OCI-M2 (cell line): ENCODE measurements around the gene TLCD5.

Experiments
- DNase-seq: peaks from one replicate; lab custom pipeline; 2025; ENCODE audit not compliant: unreplicated experiment; lab: John Stamatoyannopoulos, UW

The TLCD5 gene

DNA sequence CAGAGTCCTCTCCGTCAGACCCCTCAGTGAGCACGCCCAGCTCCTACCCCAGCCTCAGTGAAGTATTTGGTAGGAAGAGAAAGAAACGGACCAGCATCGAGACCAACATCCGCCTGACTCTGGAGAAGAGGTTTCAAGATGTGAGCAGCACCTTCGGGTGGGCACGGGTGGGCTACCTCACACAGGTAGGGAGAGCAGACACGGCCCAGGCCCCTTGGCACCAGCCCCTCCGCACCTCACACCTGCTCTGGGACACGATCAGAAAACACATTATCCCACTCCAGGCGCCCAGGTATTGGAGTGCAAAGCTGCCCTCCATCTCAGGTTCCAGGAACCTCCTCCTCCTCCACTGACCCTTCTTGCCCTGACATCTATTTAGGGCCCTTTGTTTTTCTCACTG, 17.6 kb upstream of the TLCD5 start:
- DNase-seq = no peak

- no peak for DNase-seq
Measured at GRCh38 chr11:120308081-120308480, 17.0 kb upstream of the TLCD5 start.

DNA sequence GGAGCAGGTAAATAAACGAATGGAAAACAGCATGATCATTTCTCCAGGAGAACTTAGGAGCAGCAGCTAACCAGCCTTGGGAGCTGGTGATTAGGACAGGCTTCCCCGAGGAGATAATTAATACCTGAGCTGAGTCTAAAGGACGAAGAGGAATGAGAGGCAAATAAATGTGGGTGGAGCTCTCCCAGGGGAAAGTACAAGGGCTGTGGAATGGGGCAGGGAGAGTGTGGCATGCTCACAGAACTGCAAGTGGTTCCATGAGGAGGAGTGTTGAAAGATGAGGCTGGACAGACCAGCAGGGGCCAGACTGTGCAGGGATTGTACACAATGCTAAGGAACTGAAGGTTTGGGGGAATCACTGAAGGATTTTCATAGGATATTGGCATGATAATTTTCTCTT, 14.2 kb upstream of the TLCD5 start:
- no peak for DNase-seq

- no peak for DNase-seq
Measured at GRCh38 chr11:120314861-120315260, 10.2 kb upstream of the TLCD5 start.

- DNase-seq = no peak
Measured at GRCh38 chr11:120316880-120317688, 8.0 kb upstream of the TLCD5 start.

GRCh38 chr11:120317689-120318480, 7.2 kb upstream of the TLCD5 start:
- no peak for DNase-seq

DNA sequence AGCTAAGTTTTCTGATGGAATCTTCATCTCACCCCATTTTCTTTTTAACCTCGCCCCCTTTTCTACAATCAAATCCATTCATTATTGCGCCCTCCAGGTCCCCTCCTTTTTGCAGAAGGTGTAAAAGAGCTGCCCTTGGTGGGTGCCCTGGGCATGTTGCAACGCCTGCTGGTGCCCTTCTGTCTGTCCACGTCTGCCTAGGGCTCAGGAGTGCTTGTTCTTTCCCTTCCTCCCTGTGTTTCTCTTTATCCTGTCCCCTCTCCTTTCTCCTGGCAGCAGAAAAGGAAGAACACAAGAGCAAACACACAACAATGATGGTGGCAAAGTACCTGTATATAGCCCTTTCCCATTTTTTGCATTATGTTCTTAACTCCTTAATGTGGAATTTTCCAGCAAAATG, 6.2 kb upstream of the TLCD5 start:
- no peak for DNase-seq

- DNase-seq = no peak
Measured at GRCh38 chr11:120326228-120326627, 1.1 kb downstream of the TLCD5 start.

DNA sequence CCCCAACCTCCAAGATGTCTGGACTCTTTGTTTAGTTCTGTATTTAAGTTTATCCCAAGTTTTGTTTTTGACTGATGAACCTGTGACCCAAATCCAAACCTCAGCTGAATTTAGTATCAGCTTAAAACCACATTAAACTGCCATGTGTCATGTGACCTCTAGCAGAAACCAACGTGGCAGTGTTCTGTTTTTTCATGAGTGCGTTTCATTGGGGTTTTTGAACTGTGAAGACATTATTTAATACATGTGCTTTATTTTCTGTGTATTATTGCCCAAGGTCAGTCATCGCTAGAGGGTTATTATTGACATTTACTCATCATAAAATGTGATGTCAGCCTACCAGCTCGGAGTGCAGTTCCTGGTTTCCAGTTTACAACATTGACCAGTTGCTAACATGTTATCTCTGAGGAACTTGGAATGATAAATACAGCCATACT, 1.8 kb downstream of the TLCD5 start:
- no peak for DNase-seq

DNA sequence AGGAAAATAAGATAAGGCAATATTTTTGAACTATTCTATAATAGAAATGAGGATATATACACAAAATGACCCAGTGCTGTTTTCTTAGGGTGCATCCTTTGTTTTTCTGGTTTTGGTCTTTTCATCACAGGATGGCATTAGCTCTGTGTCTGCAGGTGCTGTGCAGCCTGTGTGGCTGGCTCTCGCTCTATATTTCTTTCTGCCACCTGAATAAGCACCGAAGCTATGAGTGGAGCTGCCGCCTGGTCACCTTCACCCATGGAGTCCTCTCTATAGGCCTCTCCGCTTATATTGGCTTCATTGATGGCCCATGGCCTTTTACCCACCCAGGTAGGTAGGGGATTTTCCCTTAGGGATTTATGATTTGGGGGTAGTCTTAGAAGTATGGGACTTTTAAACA, 2.2 kb downstream of the TLCD5 start:
- no peak for DNase-seq

DNA sequence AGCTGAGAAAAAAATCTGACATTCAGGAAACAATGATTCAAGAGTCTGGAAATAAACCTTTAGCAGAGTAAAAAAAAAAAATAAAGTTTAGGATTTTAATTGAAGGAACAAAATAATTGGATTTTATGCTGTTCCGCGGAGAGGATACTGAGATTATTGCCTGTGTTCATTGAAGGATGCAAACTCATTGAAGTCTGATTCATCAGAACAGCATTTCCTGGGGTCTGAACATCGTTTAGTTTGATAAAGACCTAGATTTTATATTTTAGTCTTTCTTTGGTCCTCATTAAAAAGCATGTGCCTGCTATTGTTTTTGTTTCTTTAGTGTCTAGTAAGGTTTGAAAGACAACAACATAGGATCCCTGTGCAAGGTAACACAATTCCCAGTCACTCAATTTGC, 4.5 kb downstream of the TLCD5 start:
- DNase-seq = no peak

DNA sequence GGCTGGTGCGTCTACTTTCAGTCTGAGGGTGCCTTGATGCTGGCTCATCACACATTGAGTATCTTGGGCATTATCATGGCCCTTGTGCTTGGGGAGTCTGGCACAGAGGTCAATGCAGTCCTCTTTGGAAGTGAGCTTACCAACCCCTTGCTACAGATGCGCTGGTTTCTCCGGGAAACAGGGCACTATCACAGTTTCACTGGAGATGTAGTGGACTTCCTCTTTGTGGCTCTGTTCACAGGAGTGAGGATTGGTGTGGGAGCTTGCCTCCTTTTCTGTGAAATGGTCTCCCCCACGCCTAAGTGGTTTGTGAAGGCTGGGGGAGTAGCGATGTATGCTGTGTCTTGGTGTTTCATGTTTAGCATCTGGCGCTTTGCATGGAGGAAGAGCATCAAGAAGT, 4.9 kb downstream of the TLCD5 start:
- DNase-seq = no peak

DNA sequence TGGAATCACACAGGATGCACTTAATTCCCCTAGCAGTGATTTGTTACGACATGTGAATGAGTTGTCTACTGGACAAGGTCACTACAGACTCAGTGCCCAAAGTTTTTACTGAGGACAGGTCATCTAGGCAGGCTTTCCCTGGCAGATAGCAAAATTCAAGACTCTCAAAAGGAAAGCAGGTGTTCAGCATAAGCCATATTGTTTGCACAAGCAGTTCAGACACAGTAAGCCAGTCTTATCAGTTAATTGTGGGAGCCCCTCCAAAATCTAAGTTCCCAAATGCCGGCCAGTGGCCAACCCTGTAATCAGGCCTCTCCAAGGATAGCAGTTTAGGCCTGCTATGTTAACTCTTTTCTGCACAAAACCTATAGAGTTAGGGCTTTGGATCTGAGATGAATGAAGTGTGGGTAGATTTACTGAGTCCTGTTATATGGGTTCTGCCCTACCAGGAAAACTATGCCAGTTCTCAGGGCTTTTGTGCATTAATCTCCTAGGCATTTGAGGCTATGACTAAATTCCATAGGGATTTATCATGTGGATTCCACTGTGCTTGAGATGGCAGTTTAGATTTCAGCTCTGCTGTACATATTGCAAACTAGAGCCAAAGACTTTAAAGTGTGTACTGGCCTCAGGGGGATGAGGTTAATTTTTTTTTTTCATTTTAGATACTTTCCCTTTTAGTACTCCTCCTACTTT, 6.3 kb downstream of the TLCD5 start:
- no peak for DNase-seq

DNA sequence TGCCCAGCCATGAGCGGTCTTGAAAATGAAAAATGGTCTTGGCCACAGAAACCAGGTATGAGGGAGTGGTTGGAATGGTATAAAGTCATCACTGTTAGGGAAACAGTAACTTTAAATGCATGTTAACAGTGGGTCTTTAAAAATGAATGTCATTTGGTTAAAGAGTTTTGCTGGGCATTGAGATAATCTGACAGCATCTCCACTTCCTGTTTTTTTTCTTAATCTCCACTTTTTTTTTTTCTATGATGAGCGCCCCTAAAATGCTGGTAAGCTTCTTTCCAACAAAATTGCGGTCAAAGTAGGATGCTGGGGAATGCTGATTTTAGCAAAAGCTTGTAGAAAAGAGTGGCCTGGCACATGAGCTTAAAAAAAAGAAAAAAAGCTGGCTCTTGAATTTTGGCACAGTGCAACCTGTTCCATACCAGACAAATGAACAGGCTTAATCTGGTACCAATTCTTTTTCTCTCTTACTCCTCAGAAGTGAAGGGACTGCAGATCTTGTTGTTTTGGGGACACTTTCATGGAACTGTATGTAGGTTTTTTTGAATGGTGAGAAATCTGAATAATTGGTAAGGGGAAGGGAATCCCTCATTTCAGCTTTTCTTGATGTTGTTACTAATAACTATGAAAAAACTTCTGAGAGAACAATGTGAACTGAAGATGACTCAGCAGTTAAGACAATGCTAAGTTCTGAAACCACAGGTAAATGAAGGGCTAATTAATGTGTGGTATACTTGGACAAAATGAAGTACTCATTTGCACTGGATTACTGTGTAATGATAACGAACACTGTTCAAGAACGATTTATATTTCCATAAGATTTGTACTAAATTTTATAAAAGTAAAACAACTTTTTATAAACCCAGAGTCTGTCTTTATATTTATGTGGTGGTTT, 8.0 kb downstream of the TLCD5 start:
- no peak for DNase-seq

GRCh38 chr11:120333801-120334200, 8.7 kb downstream of the TLCD5 start:
- no peak for DNase-seq

GRCh38 chr11:120334332-120334731, 9.2 kb downstream of the TLCD5 start:
- no peak for DNase-seq

- DNase-seq = peak; percentile 50
Measured at GRCh38 chr11:120334894-120335462, 9.9 kb downstream of the TLCD5 start.

DNA sequence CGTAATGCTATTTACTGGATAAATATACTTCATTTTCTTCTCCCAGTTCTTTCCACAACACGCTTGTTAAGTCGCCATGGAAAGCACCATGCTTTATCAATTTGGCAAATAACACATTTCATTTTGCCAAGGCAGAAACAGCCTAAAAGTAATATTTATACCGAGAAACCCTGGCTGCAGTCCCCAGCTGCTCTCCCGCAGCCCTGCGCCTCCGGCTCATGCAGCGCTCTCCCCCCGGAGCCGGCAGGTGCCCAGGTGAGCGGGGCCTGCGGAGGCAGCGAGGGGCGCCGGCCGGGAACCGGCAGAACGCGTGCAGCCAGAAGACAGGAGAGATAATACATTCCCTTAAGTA, 10.4 kb downstream of the TLCD5 start:
- no peak for DNase-seq

- no peak for DNase-seq
Measured at GRCh38 chr11:120335908-120336640, 11.0 kb downstream of the TLCD5 start, which contains the start of gene ARHGEF12. ARHGEF12 (plus strand) TSS chr11:120336413; CDS start chr11:120337244, 831 bp downstream.
